Retinal pigment epithelial cell (primary cell): ENCODE results near the gene FCGR3A.
"Not testable (repeated sequence)": the region's sequence is repeated elsewhere in the genome, so short reads cannot be mapped to it uniquely, and the experiment has no call there.

Experiments used
- DNase-seq: peaks from one replicate; pipeline ENCODE4 v3.0.0-alpha.2; 2010; ENCODE audit warnings: low read depth
- H3K4me3 ChIP-seq: 2 replicates; pipeline ENCODE4 v1.5.1; 2011; ENCODE audit warnings: mild to moderate bottlenecking, low read length, control low read depth, moderate library complexity
- TF ChIP-seq, protein P1 (sequence below): conservative IDR thresholded peaks from 2 replicates; pipeline ENCODE4 v1.5.1; 2011; ENCODE audit warnings: low read depth, low read length, control low read depth, inconsistent platforms

Gene FCGR3A

DNA sequence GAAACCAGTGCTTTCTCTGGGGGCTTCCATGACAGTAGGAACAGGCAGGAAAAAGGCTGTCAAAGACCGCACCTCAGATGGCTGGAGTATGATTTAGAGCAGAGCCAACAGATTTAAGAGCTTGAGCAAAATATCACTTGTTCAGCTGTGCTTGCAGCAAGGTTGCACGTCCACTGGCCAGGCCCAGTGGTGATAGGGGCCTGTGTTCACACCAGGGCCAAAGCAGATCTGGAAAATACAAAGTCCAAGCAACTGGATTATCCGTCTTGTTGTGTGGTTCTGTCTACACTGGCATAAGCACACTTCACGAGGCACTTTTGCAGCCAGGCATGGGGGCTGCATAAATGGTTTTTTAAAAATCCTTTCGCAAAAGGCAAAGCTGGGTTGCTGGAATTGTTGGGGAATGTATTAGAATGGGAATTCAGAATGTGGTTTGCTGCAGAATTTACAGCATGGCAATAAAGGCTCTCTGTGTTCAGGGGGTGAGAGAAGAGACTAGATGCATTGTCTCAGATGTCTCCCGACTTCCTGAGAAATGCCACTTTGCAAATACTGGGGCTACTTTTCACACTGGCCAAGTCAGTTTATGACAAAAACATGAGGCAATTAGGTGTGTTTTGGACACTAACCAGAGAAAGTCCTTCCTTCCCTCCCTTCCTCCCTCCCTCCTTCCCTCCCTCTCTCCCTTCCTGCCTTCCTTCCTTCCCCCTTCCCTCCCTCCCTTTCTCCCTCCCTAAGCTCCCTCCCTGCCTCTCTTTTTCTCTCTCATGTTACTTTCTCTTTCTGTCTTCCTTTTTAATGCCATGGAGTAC is 36.8 kb downstream of the FCGR3A start:
- H3K4me3 ChIP-seq = not testable (repeated sequence)

DNA sequence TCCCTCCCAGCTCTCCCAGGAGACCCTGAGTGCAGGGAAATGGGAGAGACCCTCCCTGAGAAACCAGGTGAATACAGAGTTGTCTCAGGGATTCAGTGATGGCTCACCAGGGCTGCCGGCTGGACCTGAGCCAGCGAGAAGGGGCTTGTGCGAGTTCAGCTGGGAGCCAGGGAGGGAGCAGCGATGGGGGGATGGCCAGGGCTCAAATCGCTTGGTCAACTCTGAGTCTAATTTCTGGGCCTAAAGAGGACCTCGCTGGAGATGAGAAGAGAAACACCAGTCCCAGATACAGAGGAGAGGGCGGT is 37.9 kb downstream of the FCGR3A start:
- no peak for DNase-seq
- H3K4me3 ChIP-seq = no peak overlapping the region
- TF ChIP-seq, protein P1, sequence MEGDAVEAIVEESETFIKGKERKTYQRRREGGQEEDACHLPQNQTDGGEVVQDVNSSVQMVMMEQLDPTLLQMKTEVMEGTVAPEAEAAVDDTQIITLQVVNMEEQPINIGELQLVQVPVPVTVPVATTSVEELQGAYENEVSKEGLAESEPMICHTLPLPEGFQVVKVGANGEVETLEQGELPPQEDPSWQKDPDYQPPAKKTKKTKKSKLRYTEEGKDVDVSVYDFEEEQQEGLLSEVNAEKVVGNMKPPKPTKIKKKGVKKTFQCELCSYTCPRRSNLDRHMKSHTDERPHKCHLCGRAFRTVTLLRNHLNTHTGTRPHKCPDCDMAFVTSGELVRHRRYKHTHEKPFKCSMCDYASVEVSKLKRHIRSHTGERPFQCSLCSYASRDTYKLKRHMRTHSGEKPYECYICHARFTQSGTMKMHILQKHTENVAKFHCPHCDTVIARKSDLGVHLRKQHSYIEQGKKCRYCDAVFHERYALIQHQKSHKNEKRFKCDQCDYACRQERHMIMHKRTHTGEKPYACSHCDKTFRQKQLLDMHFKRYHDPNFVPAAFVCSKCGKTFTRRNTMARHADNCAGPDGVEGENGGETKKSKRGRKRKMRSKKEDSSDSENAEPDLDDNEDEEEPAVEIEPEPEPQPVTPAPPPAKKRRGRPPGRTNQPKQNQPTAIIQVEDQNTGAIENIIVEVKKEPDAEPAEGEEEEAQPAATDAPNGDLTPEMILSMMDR = no peak

More for the DNA sequence above, 36.8 kb downstream of the FCGR3A start:
- not testable (repeated sequence) for DNase-seq

DNA sequence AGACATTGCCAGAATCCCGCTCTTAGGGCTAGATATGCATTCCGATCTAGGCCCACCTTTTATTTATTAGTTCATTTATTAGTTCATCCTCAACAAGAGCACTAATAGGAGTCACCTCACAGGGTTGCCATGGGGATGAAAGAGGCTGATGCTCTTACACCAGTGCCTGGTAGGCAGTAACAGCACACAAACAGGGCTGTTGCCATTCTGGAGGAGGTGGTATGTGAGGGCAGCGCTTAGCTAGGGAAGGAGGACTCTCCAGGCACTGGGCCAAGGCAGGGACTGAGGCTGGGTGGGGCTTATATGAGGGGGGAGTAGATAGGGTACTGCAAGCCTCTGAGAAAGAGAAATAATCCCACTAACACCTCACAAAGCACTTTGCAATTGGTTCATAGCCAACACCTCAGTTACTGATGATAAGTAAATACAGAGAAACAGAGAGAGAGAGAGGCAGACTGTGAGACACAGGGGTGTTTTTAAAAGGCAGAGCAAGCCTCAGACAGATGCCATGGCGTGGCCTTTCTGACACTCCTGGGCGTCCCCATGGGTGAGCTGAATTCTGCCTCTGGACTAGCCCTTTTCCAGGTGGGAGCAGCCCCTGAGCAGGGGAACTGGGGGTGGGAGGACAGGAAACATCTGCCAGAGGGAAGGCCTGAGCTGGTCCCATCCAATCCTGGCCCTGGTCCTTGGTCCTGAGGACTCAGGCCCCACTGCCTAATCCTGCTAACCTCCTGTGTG is 38.4 kb downstream of the FCGR3A start:
- H3K4me3 ChIP-seq = no peak overlapping the region
- TF ChIP-seq, protein P1 = no peak
- DNase-seq = peak; percentile 76

DNA sequence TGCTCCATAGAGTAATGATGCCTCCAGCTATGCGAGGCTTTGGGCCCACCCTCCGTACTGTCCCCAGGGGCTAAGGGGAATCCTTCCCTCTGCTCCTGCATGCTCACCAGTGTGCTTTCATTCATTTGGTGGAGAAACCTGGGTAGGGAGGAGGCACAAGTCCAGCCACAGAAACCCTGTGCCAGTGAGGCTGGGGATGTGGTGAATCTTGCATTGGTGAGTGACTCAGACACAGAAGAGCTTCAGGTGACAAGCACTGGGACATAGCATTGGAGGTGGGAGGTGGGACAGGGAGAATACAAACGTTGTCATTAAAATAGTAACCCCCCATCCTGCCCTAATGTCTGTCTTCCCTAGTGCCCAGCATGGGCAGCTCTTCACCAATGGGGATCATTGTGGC is 39.1 kb downstream of the FCGR3A start:
- no peak overlapping the region for H3K4me3 ChIP-seq
- TF ChIP-seq, protein P1 = no peak
- no peak for DNase-seq

DNA sequence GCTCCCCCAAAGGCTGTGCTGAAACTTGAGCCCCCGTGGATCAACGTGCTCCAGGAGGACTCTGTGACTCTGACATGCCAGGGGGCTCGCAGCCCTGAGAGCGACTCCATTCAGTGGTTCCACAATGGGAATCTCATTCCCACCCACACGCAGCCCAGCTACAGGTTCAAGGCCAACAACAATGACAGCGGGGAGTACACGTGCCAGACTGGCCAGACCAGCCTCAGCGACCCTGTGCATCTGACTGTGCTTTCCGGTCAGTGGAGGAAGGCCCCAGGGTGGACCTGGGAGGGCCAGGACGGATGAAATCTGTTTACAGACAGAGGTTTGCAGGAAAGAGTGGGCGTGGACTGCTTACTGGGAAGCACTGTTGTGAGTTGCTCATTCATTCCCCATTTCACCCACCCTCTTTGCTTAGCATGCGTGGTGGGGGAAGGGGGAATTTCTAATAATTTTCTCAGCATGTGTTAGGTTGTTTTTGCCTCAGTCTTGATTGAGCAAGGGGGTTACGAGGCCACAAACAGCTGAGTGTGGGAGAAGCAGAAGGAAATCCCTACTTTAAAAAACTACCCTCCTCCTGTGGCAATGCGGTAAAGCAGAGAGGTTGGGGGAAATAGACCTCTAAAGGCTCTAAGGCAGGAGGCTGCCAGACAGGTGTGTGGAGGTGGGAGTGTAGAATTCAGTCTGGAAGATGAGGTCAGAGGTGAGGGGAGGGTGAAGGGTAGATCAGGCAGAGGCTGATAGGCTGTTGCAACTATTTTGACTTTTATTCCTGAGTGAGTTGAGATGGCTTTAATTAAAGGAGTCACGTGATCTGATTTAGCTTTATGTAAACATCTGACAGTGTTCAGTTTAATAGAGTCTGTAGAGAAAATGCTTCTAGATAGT is 43.0 kb downstream of the FCGR3A start:
- no peak for DNase-seq
- TF ChIP-seq, protein P1 = no peak
- H3K4me3 ChIP-seq = no peak overlapping the region

DNA sequence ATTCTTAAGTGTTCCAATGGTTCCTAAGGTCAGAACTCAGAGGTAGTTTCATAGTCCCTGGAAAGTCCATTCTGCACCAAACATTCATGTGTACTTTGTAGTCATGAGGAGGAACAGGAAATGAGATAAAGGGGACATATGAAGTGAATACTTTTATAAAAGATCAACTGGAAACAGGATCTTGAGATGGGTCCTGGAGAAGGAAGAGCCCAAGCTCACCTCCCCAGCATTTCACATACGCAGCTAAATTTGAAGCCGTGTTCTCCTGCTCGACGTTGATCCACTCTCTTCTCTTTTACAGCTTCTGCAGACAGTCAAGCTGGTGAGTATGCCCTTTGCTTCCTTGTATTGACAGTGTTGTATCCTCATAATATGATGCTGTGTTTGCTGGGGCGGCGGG is 43.9 kb downstream of the FCGR3A start:
- H3K4me3 ChIP-seq = no peak overlapping the region
- TF ChIP-seq, protein P1 = no peak
- no peak for DNase-seq

DNA sequence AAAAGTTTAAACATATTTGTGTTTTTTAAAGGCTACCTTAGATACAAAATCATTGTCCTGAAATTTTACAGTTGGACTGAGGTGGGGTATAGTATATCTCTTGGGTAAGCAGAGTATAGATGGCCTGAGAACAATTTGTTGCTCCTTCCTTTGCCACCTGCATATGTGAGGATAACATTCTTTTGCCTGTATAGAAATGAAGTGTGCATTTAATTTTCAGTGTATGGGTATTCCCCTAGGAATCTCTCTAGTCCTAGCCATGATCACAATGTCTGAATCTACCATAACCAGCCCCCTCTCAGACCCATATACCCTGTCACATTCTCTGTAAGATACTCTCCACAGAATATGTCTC is 46.2 kb downstream of the FCGR3A start:
- TF ChIP-seq, protein P1 = no peak
- no peak for DNase-seq

More for the DNA sequence above, 46.2 kb downstream of the FCGR3A start:
- H3K4me3 ChIP-seq = no peak overlapping the region
